HepG2 (cell line): ENCODE measurements around the gene ZFHX3. TPM values are rescaled to one million over a fixed set of nuclear protein-coding genes. Genes with fewer than 3 reads are reported as not detected.
A peak's percentile ranks its signal among the peaks of the same experiment; 100 is the strongest.

Experiments used
- ATF4 ChIP-seq, 2 experiments: fragments of 450-650 bp in 1 of 2; sonication (generic) in 1 of 2; formaldehyde crosslinking; IDR thresholded peaks; 2 replicates each; pipeline versions ENCODE4 v1.5.0 to v1.8.0; 2020 to 2022; ENCODE audit warnings: mild to moderate bottlenecking in 1 of 2, missing genetic modification reagents in 1 of 2
- GPN1 ChIP-seq: sonication (generic); formaldehyde crosslinking; IDR thresholded peaks from 2 replicates; pipeline ENCODE4 v1.5.1; 2020; ENCODE audit warnings: missing genetic modification reagents, borderline replicate concordance
- HNRNPUL1 ChIP-seq: fragments of 200-400 bp; formaldehyde crosslinking; IDR thresholded peaks from 2 replicates; pipeline ENCODE4 v1.6.1; 2017; ENCODE audit warnings: low read depth, mild to moderate bottlenecking, low read length, moderate library complexity
- RXRA ChIP-seq: sonication (generic); formaldehyde crosslinking; IDR thresholded peaks from 2 replicates; pipeline ENCODE4 v1.5.1; 2020; ENCODE audit warnings: missing genetic modification reagents
- SMYD3 ChIP-seq: sonication (generic); formaldehyde crosslinking; IDR thresholded peaks from 2 replicates; pipeline ENCODE4 v1.8.1; 2023; ENCODE audit warnings: mild to moderate bottlenecking, missing genetic modification reagents
- YY1 ChIP-seq: IDR thresholded peaks from 2 replicates; pipeline ENCODE4 v1.6.1; 2011; ENCODE audit warnings: low read length, low read depth, moderate library complexity, mild to moderate bottlenecking; ENCODE audit not compliant: insufficient read depth, insufficient replicate concordance
- ZBTB40 ChIP-seq, 2 experiments: fragments of 450-650 bp in 1 of 2; sonication (generic) in 1 of 2; formaldehyde crosslinking in 1 of 2; IDR thresholded peaks; 2 replicates each; pipeline versions ENCODE4 v1.6.1 to v1.8.0; 2016 to 2022; ENCODE audit warnings: antibody characterized with exemption in 1 of 2, mild to moderate bottlenecking in 1 of 2, missing genetic modification reagents in 1 of 2
- ZMYM3 ChIP-seq: sonication (generic); formaldehyde crosslinking; IDR thresholded peaks from 2 replicates; pipeline ENCODE4 v1.5.1; 2020; ENCODE audit warnings: mild to moderate bottlenecking, missing genetic modification reagents
- ZNF251 ChIP-seq: sonication (generic); formaldehyde crosslinking; IDR thresholded peaks from 2 replicates; pipeline ENCODE4 v1.9.0; 2021; ENCODE audit warnings: mild to moderate bottlenecking, missing genetic modification reagents
- ZNF281 ChIP-seq: sonication (generic); formaldehyde crosslinking; IDR thresholded peaks from 2 replicates; pipeline ENCODE4 v1.4.0; 2020; ENCODE audit warnings: missing genetic modification reagents, borderline replicate concordance
- ZNF326 ChIP-seq: sonication (generic); formaldehyde crosslinking; IDR thresholded peaks from 2 replicates; pipeline ENCODE4 v1.4.0; 2020; ENCODE audit warnings: missing genetic modification reagents, borderline replicate concordance
- ZSCAN5A ChIP-seq: sonication (generic); formaldehyde crosslinking; IDR thresholded peaks from 2 replicates; pipeline ENCODE4 v1.8.0; 2022; ENCODE audit warnings: mild to moderate bottlenecking, missing genetic modification reagents, borderline replicate concordance
- polyA plus RNA-seq, 8 experiments: library from polyadenylated mRNA; depleted of rRNA in 3 of 8; stranded (reverse) in 7 of 8; unstranded in 1 of 8; fragments of >200 nt; fragmentation: Illumina TruSeq in 4 of 8; extraction: Trizol in 4 of 8; gene quantifications; 2 replicates each; pipeline versions ENCODE4 v1.2.1 to v1.2.3, GENCODE V29; 2011 to 2016; ENCODE audit warnings: low read depth in 4 of 8, missing spikeins in 1 of 8, mixed read lengths in 1 of 8; ENCODE audit not compliant: insufficient read depth in 1 of 8
- total RNA-seq, 5 experiments: library from RNA; depleted of rRNA; stranded (reverse); fragments of >200 nt; fragmentation: Illumina TruSeq; extraction: Trizol; gene quantifications; 2 replicates each; pipeline ENCODE4 v1.2.3, GENCODE V29; 2016; ENCODE audit warnings: low read depth in 1 of 5

ZFHX3 gene
- total and polyA plus RNA-seq, 2 of the 13 experiments (the other 11 are each of a cell fraction or from before 2014, with no cell fraction given), result 5.0 to 6.0 TPM

- TF ChIP-seq ZMYM3 (CRISPR knock-in tag) (peak; percentile 77), GPN1 (CRISPR knock-in tag) (no peak), SMYD3 (CRISPR knock-in tag) (peak; percentile 57; the same call in 1 of the 2 replicates), ZSCAN5A (CRISPR knock-in tag) (peak; percentile 50; the same call in 1 of the 2 replicates), ZBTB40 (IDR thresholded peaks at IDR 0.05) (no peak), ZBTB40 (CRISPR knock-in tag; IDR thresholded peaks at IDR 0.05) (no peak), ZNF251 (CRISPR knock-in tag) (no peak), ZNF326 (CRISPR knock-in tag) (no peak), YY1 (no peak), HNRNPUL1 (no peak), ATF4 (CRISPR knock-in tag; IDR thresholded peaks at IDR 0.05) (peak in 1 of 2 experiments; percentile 86; a peak in 2 of 4 replicates), RXRA (CRISPR knock-in tag) (peak; percentile 90), ZNF281 (peak; percentile 83)
Observed at GRCh38 chr16:72927199-72928089, 120.5 kb downstream of the ZFHX3 start (continued).
